ENCODE measurements around the gene PRPS1.
"Not testable (repeated sequence)": the region's sequence is repeated elsewhere in the genome, so short reads cannot be mapped to it uniquely, and the experiment has no call there.

Gene PRPS1
- total RNA-seq: 71.3 to 124 reads per million in 2 experiments

GRCh38 chrX:107627838-107628661, at the start of gene PRPS1:
PRPS1 (plus strand) TSS chrX:107628510; CDS start chrX:107628629, 119 bp downstream.
- peak; percentile 83 for DNase-seq (ENCODE audit: low read depth)

GRCh38 chrX:107579956-107580355, 48.4 kb upstream of the PRPS1 start:
- no peak for DNase-seq (ENCODE audit: low read depth)

DNA sequence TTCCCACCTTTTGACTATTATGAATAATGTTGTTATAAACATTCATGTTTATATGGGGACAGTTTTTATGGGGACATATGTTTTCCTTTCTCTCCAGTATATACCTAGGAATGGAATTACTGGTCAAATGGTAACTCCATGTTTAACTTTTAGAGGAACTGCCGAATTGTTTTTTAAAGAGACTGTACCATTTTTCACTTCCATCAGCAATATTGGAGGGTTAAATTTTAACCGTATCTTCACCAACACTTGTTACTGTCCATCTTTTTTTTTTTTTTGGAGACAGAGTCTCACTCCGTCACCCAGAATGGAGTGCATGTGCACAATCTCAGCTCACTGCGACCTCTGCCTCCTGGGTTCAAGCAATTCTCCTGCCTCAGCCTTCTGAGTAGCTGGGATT, 46.4 kb upstream of the PRPS1 start:
- DNase-seq (ENCODE audit: low read depth): no peak

- no peak for DNase-seq (ENCODE audit: low read depth)
Measured at GRCh38 chrX:107589243-107589642, 39.1 kb upstream of the PRPS1 start.

DNA sequence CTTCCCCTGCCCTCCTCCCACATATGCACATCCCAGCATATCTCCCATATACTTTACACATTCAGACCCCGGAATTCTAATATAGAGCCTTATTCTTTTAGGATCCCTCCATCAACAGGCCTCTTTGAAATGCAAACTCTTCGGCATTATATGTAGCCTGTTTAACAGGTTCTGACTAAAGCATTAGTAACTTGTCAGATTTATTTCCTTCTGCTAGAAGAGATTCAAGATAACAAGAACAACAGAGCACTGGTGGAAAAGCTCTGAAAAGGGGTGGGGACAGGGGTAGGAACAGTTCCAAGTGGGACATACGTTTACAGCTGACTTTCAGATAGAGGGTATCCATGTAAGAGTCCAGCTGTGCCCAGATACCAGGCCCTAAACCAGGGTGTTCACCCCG, 31.7 kb upstream of the PRPS1 start:
- no peak for DNase-seq (ENCODE audit: low read depth)

GRCh38 chrX:107597264-107597663, 31.0 kb upstream of the PRPS1 start:
- no peak for DNase-seq (ENCODE audit: low read depth)

- DNase-seq (ENCODE audit: low read depth): no peak
Measured at GRCh38 chrX:107597791-107598190, 30.5 kb upstream of the PRPS1 start.

- DNase-seq (ENCODE audit: low read depth): no peak
Measured at GRCh38 chrX:107599450-107599861, 28.9 kb upstream of the PRPS1 start.

DNA sequence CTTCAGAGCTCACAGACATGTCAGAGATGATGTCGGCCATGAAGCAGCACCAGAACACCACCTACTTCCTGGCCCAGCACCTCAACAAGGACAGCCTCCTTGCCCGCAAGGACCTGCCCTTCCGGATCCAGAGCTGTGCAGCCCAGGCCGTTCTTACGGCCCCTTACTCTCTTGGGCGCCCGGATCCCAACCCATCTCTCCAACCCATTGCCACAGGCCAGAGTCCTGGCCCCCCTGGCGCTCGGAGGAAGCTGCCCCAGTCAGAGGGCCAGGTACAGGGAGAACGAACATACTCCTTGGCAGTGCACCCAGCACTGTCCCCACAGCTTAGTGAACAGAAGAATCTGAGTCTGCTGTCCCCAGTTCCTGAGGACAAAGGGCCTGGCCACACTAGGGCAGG, 27.9 kb upstream of the PRPS1 start:
- DNase-seq (ENCODE audit: low read depth): no peak

- DNase-seq (ENCODE audit: low read depth): no peak
Measured at GRCh38 chrX:107601326-107601725, 27.0 kb upstream of the PRPS1 start.

DNA sequence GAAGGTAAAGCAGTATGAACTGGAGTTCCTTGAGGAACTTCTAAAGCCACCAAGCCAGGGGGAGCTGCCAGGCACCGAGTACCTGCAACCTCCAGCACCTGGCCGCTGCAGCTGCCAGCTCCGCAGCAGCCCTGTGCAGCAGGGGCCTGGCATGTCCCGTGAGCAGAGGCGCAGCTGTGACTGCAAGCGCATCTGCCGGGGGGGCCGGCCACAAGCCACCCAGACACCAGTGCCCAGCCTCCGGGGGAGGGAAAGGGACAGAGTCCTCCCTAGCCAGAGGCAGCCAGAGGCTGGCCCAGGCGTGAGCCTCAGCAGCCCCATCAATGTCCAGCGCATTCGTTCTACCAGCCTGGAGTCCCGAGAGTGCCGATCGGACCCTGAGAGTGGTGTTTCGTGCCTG, 26.6 kb upstream of the PRPS1 start:
- no peak for DNase-seq (ENCODE audit: low read depth)

- DNase-seq (ENCODE audit: low read depth): no peak
Measured at GRCh38 chrX:107602694-107603239, 25.5 kb upstream of the PRPS1 start.

DNA sequence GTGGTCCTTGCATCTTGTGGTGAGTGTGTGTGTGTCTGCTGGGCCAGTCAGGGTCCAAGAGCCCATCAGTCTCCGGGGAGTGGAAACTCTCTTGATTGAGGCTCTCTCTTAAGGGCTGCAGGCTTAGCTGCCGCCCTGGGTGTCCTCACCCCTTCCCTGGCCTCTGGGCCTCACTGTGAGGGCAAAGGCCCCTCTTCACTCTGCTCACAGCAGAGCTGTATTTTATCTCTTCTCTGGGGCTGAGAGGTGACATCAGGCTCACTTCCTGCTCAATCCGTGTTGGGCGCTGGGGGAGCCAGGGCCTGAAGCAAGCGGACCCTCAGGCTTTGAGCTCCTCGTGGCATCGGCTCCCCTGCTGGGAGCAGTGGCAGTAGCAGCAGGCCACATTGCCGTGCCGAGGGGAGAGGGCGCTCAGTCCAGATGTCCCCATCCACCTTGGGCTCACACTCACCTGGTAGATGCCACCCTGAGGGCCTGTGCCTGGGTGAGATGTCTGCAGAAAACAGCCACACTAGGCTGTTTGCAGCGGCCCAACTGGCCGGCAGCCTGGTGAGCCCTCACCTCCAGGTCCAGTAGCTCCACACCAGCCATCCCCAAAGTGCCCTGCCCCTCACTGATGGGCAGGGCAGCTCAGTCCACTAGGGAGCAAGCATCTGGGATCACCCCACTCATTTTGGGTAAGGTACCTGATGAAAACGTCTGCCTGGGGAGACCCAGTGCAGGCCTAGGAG, 24.7 kb upstream of the PRPS1 start:
- DNase-seq (ENCODE audit: low read depth): no peak

GRCh38 chrX:107609061-107609460, 19.2 kb upstream of the PRPS1 start:
- not testable (repeated sequence) for DNase-seq (ENCODE audit: low read depth)

GRCh38 chrX:107610667-107611066, 17.6 kb upstream of the PRPS1 start:
- no peak for DNase-seq (ENCODE audit: low read depth)

GRCh38 chrX:107619885-107620322, 8.4 kb upstream of the PRPS1 start:
- no peak for DNase-seq (ENCODE audit: low read depth)

DNA sequence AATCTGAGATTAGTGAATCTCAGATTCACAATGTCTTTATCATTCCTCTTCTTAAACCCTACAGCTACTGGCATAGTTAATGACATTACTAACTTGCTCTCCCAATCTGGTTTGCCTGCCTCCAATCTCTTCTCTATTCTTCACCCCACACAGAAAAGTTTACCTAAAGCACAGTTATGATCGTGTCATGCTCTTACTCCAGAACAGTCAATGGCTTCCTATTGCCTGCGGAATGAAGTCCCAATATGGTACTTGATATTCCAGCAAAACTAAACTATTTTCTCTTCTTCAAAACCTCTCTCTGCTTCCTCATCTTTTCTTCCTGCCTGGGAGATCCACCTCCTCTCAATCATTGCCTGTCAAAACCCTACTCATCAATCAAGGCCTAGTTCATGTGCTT, 3.4 kb upstream of the PRPS1 start:
- DNase-seq (ENCODE audit: low read depth): no peak

DNA sequence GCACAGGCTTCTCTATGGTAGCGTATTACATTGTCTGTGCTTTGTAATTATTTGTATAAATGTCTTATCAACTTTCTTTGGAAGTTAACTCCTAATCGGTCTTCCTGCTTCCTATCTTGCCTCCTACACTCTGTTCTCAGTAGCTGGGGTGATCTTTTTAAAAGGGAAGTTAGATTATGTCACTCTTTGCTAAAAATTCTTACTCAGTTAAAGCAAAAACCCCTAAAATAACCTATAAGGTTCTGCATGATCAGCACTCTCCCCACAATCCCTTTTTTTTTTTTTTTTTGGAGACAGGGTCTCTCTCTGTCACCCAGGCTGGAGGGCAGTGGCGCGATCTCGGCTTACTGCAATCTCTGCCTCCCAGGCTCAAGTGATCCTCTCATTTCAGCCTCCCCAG, 2.6 kb upstream of the PRPS1 start:
- DNase-seq (ENCODE audit: low read depth): no peak

DNA sequence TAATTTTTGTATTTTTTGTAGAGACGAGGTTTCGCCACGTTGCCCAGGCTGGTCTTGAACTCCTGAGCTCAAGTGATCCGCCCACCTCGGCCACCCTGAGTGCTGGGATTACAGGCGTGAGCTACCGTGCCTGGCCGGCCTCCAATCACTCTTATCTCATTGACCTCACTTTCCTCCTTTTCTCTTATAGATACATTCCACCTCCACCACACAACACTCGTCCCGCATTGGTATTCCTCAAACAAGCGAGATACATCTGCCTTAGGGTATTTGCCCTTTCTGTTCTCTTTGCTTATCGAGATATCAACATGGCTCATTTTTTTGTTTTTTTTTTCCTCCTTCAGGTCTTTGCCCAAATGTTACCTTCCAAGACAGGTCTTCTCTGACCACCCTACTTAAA, 1.8 kb upstream of the PRPS1 start:
- no peak for DNase-seq (ENCODE audit: low read depth)

DNA sequence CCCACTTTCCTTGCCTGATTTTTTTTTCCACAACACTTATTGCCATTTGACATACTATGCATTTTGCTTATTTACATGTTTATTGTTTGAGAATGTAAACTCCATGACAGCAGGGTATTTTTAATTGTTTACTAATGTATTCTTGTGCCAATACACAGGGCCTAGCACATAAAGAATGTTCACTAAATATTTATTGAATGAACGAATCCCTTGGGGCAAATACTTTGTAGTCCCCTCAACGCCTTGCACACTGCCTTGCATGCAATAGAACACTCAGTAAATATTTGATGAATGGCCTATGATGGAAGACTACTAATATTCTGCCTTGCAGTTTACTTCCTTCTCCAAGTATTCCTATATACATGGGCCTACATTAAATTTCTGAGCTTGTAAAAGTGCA, 1.4 kb upstream of the PRPS1 start:
- DNase-seq (ENCODE audit: low read depth): no peak

DNA sequence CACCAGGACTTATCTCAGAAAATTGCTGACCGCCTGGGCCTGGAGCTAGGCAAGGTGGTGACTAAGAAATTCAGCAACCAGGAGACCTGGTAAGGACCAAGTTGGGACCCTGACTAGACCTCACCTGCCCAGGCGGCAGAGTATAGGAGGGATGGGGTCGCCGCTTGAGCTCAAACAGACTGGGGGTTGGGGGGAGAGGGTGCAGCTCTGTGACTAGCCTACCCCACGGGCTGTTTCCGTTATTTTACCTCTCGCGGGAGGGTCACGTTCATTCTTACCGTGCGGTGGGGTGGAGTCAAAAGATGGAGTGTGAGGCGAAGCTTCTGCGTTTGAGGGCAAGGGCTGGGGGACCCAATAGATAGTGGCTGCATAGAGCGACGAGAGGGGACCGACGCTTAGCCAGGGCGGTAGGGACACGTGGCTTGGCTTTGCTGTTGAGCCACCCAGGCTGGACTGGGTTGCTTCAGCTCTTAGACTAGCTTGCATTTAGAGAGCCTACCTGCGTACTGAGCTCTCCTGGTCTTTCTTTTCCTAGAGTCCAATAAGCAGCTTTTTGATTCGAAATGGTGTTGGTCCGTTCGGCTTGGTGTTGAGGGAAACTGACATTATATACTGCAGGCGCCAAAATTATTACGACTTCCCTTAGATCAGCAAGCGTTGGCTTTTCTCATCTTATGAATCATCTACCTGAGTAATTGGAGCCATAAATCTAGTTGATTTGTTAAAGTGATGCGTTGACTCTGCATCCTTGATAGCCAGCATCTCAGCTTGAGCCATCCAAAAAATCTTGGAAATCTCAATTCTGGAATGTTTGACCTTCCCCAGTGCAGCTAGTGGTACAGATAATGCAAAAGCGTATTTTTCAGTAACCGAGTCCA, 591 bp downstream of the PRPS1 start:
- peak; percentile 41 for DNase-seq (ENCODE audit: low read depth)

DNA sequence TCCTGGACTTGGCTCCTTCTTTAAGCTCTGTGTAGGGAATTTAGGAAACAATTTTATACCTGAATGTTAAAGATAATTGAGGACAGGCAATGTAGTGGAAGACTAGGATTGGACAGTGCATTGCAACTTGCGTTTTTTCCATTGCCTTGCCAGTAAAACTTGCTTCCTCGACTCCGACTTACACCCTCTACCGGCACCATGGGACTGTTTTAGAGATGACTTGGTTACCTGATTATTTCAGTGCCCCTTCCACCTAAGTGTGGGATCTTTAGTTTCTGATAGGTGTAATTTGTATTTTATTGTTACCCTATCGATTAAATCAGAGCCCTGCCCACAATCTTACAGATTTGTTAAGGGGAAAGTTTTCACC, 1.2 kb downstream of the PRPS1 start:
- DNase-seq (ENCODE audit: low read depth): no peak
